GM19035 (cell line): ENCODE results near the gene ZBTB11.
"Not testable (repeated sequence)": the region's sequence is repeated elsewhere in the genome, so short reads cannot be mapped to it uniquely, and the experiment has no call there.

Experiments
- ATAC-seq: cut with Tn5 transposase; IDR thresholded peaks from one replicate; pipeline ENCODE4 v1.9.1; 2021; ENCODE audit not compliant: unreplicated experiment

Gene ZBTB11

DNA sequence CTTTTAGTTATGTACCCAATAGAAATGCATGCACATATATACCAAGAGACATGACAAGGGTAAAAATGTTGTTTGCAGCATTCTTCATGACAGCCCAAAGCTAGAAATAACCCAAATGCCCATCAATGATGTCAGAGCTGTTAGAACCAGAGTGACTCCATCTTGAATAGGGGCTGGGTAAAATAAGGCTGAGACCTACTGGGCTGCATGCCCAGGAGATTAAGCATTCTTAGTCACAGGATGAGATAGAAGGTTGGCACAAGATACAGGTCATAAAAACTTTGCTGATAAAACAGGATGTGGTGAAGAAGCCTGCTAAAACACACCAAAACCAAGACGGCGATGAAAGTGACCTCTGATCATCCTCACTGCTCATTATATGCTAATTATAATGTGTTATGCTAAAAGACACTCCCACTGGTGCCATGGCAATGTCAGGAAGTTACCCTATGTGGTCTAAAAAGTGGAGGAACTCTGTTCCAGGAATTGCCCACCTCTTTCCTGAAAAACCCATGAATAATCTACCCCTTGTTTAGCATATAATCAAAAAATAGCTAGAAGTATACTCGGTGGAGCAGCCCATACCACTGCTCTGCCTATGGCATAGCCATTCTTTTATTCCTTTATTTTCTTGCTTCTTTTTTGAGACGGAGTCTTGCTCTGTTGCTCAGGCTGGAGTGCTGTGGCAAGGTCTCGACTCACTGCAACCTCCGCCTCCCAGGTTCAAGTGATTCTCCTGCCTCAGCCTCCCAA lies 32.9 kb downstream of the ZBTB11 start:
- no peak for ATAC-seq

DNA sequence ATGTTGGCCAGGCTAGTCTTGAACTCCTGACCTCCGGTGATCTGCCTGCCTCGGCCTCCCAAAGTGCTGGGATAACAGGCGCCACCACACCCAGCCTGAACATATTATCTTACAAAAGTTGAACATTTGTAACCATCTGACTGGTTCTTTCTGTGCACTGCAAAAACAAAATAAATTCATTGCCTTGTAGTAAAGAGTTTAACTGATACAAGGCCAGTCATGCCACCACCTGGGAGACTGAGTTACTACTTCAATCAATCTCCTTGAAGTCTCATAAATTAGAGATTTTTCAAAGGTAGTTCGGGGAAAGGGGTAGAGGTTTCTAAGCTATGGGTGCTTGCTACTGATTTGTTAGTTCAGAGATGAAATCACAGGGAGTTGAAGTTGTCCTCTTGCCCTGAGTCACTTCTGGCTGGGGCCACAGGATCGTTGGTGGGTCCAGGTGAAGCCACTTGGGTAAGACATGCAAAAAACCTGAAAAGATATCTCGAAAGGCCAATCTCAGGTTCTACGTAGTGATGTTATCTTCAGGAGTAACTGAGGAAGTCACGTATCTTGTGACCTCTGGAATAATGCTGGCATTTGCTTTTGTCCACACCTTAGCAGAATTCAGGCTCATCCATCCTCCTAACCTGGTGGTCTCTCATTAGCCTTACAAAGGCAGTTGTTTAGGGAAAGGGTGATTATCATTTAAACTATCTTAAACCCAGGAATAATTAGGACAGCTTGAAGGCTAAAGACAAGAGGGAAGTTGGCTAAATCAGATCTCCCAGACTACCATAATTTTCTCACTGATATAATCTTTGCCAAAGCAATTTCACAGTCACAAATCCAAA lies 33.7 kb downstream of the ZBTB11 start:
- no peak for ATAC-seq

DNA sequence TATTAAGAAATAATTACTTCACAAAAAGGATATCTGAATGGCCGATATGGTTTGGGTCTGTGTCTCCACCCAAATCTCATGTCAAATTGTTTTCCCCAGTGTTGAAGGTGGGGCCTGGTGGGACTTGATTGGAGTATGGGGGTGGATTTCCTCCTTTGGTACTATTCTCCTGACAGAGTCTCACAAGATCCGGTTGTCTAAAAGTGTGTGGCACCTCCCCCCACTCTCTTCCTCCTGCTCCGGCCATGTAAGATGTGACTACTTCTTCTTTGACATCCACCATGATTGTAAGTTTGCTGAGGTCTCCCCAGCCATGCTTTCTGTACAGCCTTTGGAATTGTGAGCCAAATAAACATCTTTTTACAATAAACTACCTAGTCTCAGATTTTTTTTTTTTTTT lies 34.5 kb downstream of the ZBTB11 start:
- no peak for ATAC-seq

DNA sequence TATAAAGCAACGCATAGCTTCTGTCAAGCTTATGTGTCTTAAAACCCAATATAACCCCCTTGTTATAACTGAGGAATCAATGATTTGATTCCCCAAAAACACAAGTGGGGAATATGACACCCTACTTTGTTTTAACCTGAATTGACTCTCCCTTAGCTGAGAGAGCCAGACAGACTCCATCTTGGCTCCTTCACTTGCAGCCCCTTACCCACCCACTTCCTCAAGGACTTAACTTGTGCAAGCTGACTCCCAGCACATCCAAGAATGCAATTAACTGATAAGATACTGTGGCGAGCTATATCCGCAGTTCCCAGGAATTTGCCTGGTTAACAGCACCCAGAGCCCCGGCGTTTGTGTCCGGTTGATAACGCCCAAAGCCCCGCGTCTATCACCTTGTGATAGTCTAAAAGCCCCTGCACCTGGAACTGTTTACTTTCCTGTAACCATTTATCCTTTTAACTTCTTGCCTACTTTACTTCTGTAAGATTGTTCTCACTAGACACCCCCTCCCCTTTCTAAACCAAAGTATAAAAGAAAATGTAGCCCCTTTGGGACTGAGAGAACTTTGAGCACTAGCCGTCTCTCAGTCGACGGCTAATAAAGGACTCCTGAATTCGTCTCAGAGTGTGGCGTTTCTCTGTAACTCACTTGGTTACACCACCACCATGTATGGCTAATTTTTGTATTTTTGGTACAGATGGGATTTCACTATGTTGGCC lies 35.4 kb downstream of the ZBTB11 start:
- ATAC-seq, result not testable (repeated sequence)

DNA sequence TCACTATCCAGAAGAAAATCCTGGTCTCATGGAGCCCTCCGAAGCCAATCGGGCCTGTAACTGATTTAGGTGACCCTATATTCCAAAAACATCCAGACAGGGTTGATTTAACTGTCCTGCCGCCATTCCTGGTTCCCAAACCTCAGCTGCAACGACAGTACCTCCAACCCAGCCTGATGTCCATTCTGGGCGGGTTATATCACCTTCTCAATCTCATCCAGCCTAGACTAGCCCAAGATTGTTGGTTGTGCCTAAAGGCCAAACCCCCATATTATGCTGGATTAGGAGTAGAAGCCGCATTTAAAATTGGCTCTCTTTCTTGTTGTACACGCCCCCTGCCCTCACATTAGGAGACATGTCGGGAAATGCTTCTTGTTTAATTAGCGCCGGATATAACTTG lies 36.7 kb downstream of the ZBTB11 start:
- ATAC-seq, result no peak

DNA sequence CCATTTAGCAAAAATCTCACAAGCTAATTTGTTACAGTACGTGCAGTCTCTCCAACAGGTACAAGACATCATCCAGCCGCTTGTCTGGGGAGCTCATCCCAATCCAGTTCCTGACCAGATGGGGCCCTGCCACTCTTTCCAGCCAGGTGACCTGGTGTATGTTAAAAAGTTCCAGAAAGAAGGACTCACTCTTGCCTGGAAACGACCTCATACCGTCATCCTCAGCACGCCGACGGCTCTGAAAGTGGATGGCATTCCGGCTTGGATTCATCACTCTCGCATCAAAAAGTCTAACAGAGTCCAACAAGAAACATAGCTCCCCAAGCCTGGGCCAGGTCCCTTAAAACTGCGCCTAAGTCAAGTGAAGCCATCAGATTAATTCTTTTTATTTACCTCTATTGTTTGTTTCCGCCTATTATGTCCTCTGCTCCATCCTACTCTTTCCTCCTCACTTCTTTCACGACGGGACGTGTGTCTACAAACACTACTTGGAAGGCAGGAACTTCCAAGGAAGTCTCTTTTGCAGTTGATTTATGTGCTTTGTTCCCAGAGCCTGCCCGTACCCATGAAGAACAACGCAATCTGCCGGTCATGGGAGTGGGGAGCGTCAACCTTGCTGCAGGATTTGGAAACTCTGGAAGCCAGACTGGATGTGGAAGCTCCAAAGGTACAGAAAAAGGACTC lies 37.5 kb downstream of the ZBTB11 start:
- ATAC-seq, result no peak

DNA sequence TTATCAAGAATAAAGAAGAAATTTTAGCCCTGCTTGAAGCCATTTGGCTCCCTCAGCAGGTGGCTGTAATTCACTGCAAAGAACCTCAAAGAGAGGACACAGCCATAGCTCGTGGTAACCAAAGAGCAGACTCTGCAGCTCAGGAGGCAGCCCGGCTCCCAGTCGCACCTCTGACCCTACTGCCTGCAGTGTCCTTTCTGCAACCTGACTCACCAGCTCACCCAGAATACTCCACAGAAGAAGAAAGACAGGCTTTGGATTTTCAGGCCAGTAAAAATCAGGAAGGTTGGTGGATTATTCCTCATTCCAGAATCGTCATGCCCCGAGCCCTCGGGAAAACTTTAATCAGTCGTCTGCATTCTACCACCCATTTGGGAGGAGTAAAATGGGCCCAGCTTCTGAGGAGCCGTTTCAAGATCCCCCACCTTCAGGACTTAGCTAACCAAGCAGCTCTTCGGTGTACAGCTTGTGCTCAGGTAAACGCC lies 38.6 kb downstream of the ZBTB11 start:
- no peak for ATAC-seq

DNA sequence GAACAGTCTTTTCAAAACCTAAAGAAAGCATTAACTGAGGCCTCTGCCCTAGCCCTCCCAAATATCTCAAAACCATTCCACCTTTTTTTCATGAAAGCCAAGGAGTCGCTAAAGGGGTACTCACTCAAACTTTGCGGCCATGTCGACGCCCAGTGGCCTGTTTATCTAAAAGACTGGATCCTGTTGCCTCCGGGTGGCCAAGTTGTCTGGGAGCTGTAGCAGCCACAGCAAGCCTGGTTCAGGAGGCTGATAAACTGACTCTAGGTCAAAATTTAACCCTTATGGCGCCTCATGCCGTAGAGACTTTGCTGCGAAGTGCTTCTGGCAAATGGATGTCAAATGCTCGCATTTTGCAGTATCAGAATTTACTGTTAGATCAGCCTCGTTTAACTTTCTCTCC lies 39.5 kb downstream of the ZBTB11 start:
- ATAC-seq, result no peak

DNA sequence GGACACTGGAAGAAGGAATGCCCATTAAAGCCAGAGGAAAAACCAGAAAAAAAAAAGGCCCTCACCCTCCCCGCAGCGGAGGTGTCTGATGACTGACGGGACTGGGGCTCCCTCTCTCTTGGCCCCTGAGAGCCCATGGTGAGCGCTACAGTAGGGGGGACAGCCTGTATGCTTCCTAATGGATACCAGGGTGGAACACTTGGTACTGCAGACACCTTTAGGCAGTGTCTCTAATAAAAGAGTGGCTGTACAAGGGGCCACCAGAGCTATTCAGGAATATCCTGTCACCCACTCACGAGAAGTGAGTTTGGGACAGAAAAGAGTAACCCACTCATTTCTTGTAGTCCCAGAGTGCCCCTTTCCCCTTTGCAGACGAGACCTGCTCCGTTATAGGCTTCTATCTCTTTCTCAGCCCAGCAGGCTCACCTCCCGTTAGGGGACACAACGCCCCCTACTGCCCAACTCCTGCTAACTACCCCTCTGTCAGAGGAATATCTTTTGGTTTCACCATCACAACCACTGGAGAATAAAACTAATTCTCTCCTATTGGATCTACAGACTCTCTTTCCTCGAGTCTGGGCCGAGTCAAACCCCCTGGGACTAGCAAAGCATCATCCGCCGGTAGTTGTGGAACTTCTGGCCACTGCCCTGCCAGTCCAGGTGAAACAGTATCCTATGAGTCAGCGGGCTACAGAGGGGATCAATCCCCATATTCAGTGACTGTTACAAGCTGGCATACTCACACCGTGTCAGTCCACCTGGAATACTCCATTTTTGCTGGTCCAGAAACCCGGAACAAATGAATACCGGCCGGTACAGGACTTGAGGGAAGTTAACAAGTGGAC lies 40.8 kb downstream of the ZBTB11 start:
- peak; percentile 93 for ATAC-seq

DNA sequence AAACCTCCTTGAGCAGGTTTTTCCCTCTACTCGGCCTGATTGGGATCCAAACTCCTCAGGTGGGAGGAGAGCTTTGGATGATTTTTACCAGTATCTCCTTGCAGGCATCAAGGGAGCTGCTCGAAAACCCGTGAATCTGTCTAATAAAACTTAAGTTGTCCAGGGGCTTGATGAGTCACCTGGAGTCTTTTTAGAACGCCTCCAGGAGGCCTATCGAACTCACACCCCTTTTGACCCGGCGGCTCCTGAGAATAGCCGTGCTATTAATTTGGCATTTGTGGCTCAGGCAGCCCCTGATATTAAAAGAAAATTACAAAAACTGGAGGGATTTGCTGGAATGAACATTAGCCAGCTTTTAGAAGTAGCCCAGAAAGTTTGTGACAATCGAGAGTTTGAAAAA lies 41.6 kb downstream of the ZBTB11 start:
- ATAC-seq, result no peak

DNA sequence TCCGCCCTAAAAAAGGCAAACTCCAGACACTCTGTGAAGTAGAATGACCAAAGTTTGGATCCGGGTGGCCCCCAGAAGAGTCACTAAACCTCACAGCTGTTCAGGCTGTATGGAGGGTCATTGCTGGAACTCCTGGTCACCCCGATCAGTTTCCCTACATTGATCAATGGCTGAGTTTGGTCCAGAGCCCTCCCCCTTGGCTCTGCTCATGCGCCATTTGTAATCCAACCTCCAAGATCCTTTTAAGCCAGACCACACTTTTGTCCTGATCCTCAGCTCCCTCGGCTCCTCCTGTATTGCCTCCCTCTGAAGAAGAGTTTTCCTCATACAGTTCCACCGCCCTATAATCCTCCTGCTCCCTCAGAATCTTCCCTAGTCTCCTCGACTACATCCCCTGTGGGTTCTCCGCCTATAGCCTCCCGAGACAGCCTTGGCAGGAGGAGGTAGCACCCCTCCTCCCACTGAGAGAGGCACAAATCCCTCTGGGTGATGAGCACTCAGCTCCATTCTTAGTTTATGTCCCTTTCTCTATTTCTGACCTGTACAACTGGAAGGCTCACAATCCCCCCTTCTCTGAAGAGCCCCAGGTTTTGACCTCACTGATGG lies 42.2 kb downstream of the ZBTB11 start:
- no peak for ATAC-seq

DNA sequence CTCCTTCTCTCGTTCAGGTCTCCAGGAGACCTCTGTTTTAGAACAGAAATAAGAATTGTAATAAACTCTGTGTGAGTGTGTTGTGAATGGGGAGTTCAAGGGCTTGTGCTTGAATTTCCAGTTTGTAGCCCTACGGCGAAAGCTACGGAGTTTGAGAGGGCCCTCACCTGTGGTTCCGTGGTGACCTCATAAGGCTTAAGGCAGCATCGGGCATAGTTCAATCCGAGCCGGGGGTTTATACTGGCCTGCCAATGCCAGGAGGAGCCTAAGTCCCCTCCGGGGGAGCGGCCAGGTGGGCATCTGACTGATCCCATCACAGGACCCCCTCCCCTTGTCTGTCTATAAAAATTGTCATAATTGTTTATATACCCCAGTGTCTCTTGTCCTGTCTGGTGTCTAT lies 43.7 kb downstream of the ZBTB11 start:
- ATAC-seq, result no peak

DNA sequence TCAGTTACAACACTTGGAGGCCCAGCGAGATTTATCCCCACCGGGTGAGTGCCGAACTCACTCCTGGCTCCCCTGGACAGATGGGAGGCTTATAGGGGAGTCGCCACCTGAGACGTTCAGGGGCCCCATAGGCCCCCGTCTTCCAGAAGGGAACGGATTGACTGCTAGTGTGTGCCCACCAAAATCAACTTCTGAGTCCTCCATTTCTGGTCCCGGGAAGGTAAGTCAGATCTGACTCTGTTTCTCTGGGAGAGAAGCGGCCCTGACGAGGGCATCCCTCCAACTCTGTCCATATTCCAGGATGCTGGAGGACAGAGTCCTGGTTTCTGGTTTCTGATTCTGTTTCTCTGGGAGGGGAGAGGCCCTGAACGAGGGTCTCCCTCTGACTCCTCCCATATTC lies 44.3 kb downstream of the ZBTB11 start:
- no peak for ATAC-seq

DNA sequence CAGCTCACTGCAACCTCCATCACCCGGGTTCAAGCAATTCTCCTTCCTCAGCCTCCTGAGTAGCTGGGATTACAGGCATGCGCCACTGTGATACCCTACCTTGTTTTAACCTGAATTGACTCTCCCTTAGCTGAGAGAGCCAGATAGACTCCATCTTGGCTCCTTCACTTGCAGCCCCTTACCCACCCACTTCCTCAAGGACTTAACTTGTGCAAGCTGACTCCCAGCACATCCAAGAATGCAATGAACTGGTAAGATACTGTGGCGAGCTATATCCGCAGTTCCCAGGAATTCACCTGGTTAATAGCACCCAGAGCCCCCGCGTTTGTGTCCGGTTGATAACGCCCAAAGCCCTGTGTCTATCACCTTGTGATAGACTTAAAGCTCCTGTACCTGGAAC lies 45.0 kb downstream of the ZBTB11 start:
- ATAC-seq, result not testable (repeated sequence)

DNA sequence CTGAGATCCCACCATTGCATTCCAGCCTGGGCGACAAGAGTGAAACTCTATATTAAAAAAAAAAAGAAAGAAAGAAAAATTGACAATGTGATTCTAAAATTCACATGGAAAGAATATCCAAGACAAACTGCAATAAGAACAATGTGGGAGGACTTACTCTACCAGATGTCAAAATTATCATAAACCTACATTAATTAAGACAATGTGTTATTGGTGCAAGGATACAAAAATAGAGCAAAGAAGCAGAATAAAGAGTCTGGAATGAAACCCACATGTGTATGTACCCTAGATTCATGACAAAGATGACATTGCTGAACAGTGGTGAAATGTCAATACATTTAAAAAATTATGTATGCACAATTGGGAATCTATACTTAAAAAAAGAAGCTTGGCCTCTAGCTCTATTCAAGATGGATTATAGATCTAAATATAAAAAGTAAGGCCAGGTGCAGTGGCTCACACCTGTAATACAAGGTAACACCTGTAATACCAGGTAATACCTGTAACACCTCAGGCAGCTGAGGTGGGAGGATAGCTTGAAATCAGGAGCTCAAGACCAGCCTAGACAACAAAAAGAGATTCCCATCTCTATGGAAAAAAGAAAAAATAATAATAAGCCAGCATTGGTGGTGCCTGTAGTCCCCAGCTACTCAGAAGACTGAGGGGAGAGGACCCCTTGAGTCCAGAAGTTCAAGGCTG lies 45.7 kb downstream of the ZBTB11 start:
- ATAC-seq, result no peak

DNA sequence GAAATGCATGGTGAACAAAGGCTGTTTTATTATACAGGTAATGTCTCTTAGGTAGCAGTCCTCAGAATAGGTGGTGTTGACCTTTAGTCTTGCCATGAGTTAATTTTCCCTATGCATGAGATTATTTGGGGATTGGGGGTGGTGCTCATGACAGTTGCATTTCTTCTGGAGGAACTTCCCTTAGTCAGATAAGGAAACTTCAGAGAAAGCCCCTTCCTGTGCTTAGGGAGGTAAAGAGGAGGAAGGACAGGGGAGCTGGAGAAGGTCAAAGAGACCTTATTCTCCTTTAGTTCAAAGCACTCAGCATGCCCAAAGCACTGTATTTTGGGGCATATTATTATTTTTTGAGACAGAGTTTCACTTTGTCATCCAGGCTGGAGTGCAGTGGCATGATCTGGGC lies 47.7 kb downstream of the ZBTB11 start:
- ATAC-seq, result no peak

DNA sequence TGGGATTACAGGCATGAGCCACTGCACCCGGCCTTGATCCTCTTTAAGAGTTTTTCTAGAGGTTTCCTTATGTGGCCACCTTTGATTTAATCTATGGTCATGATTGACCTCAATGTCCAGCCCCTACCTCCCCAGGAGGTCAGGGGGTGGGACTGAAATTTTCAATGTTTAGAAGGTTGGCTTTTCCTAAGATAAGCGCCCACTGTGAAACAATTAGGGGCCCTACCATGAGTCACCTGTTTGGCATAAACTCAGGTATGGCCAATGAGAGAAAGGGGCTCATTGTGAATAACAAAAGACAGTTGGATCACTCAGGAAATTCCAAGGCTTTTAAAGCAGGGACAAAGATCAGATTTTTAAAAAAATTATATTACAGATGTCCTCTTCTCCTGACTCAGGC lies 51.1 kb downstream of the ZBTB11 start:
- ATAC-seq, result no peak

DNA sequence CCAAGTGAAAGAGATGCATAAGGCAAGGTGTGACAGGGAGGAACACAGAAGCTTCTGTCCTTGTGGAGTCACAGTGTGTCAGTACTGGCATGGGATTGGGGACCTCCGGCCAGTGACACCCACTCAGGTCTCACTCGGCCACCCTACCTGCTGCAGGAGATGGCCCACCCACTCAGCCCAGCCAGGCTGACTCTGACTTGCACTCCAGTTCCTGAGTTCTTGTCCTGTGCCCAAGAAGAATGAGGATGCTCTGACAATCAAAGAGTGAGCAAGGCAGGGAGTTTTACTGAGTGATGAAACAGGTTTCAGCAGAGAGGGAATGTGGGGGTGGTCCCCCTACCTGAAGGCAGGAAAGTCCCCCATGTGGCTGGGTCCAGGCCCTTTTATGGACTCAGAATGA lies 52.1 kb downstream of the ZBTB11 start:
- ATAC-seq, result no peak

DNA sequence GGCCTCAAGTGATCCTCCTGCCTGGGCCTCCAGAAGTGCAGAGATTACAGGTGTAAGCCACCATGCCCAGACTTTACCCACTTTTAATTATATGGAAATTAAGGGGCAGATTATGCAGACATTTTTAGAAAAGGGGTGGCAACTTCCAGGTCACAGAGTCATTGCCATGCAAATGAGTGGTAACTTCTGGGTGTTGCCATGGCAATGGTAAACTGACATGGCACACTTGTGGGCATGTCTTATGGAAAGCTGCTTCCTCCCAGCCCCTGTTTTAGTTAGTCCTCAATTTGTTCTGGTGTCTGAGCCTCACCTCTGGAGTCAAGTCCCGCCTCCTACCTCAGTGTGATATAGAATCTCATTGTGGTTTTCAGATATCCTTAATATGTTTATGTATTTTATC lies 53.3 kb downstream of the ZBTB11 start:
- ATAC-seq, result no peak
